ENCODE measurements around the gene S100B. TPM values are rescaled to one million over a fixed set of nuclear protein-coding genes. Genes with fewer than 3 reads are reported as not detected.
A peak's percentile ranks its signal among the peaks of the same experiment; 100 is the strongest.

The S100B gene
- total RNA-seq, 2 donors from 2014 or later: 4.5 to 5.8 TPM

GRCh38 chr21:46637952-46638746 lies 33.3 kb upstream of the S100B start:
- DNase-seq (ENCODE audit: low spot score): no peak
- no peak for TF ChIP-seq CTCF (IDR thresholded peaks at IDR 0.05)
- Histone ChIP-seq H3K9me3 (no peaks in the 10 kb centered on the region), H3K4me1 (peaks cover 0 to 48% of the 10 kb centered on the region in 2 donors), H3K4me3 (peak overlapping the region in 1 of 2 donors; percentile 9), H3K36me3 (peaks cover 11% of the 10 kb centered on the region), H3K27ac (peak overlapping the region; percentile 26 to 48), H3K27me3 (no peaks in the 10 kb centered on the region)

GRCh38 chr21:46636550-46637285 lies 31.8 kb upstream of the S100B start:
- Histone ChIP-seq H3K36me3 (peaks cover 5% of the 10 kb centered on the region), H3K9me3 (no peaks in the 10 kb centered on the region), H3K27me3 (no peaks in the 10 kb centered on the region), H3K4me1 (peaks cover 0 to 48% of the 10 kb centered on the region in 2 donors), H3K4me3 (peak overlapping the region; percentile 84 to 92), H3K27ac (peak overlapping the region; percentile 96 to 99)
- no peak for DNase-seq (ENCODE audit: low spot score)
- TF ChIP-seq CTCF (IDR thresholded peaks at IDR 0.05): no peak

GRCh38 chr21:46636181-46636512 lies 31.3 kb upstream of the S100B start:
- Histone ChIP-seq H3K27ac (peak overlapping the region; percentile 96 to 99), H3K36me3 (peaks cover under 1% of the 10 kb centered on the region), H3K4me3 (peak overlapping the region; percentile 84 to 92), H3K4me1 (peaks cover 0 to 48% of the 10 kb centered on the region in 2 donors), H3K27me3 (no peaks in the 10 kb centered on the region), H3K9me3 (no peaks in the 10 kb centered on the region)
- DNase-seq (ENCODE audit: low spot score): no peak
- no peak for TF ChIP-seq CTCF (IDR thresholded peaks at IDR 0.05)

- no peaks in the 10 kb centered on the region for H3K9me3 ChIP-seq
- TF ChIP-seq CTCF (IDR thresholded peaks at IDR 0.05): peak in 1 of 2 donors; percentile 34
- peak within 1 kb of the TSS; percentile 96 to 99 for H3K27ac ChIP-seq
- peak; percentile 96 for DNase-seq (ENCODE audit: low spot score)
- H3K36me3 ChIP-seq: no peaks in the 10 kb centered on the region
- peaks cover 0 to 48% of the 10 kb centered on the region in 2 donors for H3K4me1 ChIP-seq
- H3K4me3 ChIP-seq: peak within 1 kb of the TSS; percentile 84 to 92
- H3K27me3 ChIP-seq: no peaks in the 10 kb centered on the region
Observed at GRCh38 chr21:46635324-46636180, 30.7 kb upstream of the S100B start, which contains the start of gene PRMT2. Gene PRMT2, plus strand, starts transcription at chr21:46635674. Its CDS starts 1,278 bp downstream, at chr21:46636952.

GRCh38 chr21:46634966-46635323 lies 30.1 kb upstream of the S100B start:
- Histone ChIP-seq H3K9me3 (no peaks in the 10 kb centered on the region), H3K4me3 (peak overlapping the region; percentile 84 to 92), H3K4me1 (peaks cover 0 to 47% of the 10 kb centered on the region in 2 donors), H3K36me3 (no peaks in the 10 kb centered on the region), H3K27me3 (no peaks in the 10 kb centered on the region), H3K27ac (peak overlapping the region; percentile 96 to 99)
- DNase-seq (ENCODE audit: low spot score): peak; percentile 80
- peak in 1 of 2 donors; percentile 56 for TF ChIP-seq CTCF (IDR thresholded peaks at IDR 0.05)
